GM12878 (cell line): ENCODE data around the gene RHBDD1.

Experiments
- CTCF ChIP-seq, 3 experiments: IDR thresholded peaks in 2 of 3; conservative IDR thresholded peaks in 1 of 3; 2 replicates each; pipeline ENCODE4 v1.5.1; 2011; ENCODE audit warnings: low read depth in 3 of 3, low read length in 3 of 3, mild to moderate bottlenecking in 3 of 3, control low read depth in 2 of 3, moderate library complexity in 2 of 3, inconsistent platforms in 1 of 3, mixed read lengths in 1 of 3; ENCODE audit not compliant: control insufficient read depth in 2 of 3, insufficient read depth in 1 of 3; ENCODE audit errors: extremely low read depth in 1 of 3
- ZNF24 ChIP-seq: fragments of 450-650 bp; IDR thresholded peaks from 2 replicates; pipeline ENCODE4 v1.6.1; 2017; ENCODE audit warnings: antibody characterized with exemption, mild to moderate bottlenecking
- ZNF384 ChIP-seq: IDR thresholded peaks from 2 replicates; pipeline ENCODE4 v1.6.1; 2012; ENCODE audit warnings: low read depth, mild to moderate bottlenecking, low read length, improper control_type of control experiment, borderline replicate concordance
- TF ChIP-seq, protein P1 (sequence below): IDR thresholded peaks from 2 replicates; pipeline ENCODE4 v1.6.1; 2011; ENCODE audit warnings: low read depth, mild to moderate bottlenecking, low read length, moderate library complexity, borderline replicate concordance; ENCODE audit errors: extremely low read depth
- TF ChIP-seq, protein P2 (sequence below): fragments of 450-650 bp; IDR thresholded peaks from 2 replicates; pipeline ENCODE4 v1.6.1; 2018; ENCODE audit warnings: mild to moderate bottlenecking, low read depth, moderate library complexity; ENCODE audit not compliant: partially characterized antibody

- TF ChIP-seq, protein P1, sequence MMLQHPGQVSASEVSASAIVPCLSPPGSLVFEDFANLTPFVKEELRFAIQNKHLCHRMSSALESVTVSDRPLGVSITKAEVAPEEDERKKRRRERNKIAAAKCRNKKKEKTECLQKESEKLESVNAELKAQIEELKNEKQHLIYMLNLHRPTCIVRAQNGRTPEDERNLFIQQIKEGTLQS = no peak
- no peak for TF ChIP-seq ZNF24
- no peak for TF ChIP-seq ZNF384
- TF ChIP-seq CTCF (IDR thresholded peaks at IDR 0.05 in 2 of 3, conservative IDR thresholded peaks at IDR 0.05 in 1 of 3; ENCODE audit: control insufficient read depth in 2 of 3, extremely low read depth in 1 of 3, insufficient read depth in 1 of 3, low read depth in 3 of 3, low read length in 3 of 3) = no peak
- TF ChIP-seq, protein P2, sequence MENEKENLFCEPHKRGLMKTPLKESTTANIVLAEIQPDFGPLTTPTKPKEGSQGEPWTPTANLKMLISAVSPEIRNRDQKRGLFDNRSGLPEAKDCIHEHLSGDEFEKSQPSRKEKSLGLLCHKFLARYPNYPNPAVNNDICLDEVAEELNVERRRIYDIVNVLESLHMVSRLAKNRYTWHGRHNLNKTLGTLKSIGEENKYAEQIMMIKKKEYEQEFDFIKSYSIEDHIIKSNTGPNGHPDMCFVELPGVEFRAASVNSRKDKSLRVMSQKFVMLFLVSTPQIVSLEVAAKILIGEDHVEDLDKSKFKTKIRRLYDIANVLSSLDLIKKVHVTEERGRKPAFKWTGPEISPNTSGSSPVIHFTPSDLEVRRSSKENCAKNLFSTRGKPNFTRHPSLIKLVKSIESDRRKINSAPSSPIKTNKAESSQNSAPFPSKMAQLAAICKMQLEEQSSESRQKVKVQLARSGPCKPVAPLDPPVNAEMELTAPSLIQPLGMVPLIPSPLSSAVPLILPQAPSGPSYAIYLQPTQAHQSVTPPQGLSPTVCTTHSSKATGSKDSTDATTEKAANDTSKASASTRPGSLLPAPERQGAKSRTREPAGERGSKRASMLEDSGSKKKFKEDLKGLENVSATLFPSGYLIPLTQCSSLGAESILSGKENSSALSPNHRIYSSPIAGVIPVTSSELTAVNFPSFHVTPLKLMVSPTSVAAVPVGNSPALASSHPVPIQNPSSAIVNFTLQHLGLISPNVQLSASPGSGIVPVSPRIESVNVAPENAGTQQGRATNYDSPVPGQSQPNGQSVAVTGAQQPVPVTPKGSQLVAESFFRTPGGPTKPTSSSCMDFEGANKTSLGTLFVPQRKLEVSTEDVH = no peak
Measured at GRCh38 chr2:226795281-226796011, 40.4 kb upstream of the RHBDD1 start.
